Panc1 (cell line): ENCODE data around the gene ARFGAP2. TPM values are rescaled to one million over a fixed set of nuclear protein-coding genes. Genes with fewer than 3 reads are reported as not detected.

ENCODE experiments used
- ATAC-seq: fragments of 200-7000 bp; cut with Tn5 transposase; 2 replicates; pipeline ENCODE4 v1.9.1; 2020; ENCODE audit warnings: mild to moderate bottlenecking, moderate library complexity
- BruUV-seq: library from RNA; stranded (reverse); fragments of 400-500 nt; replicated peaks from 2 replicates; lab custom pipeline; 2021; lab: Mats Ljungman, UMichigan
- CTCF ChIA-PET: fragments of 300-600 bp; sonication (Branson Sonifier 250); formaldehyde crosslinking; loops from one replicate; lab custom pipeline; 2022; ENCODE audit warnings: antibody characterized with exemption; lab: Charles Lee
- POLR2A ChIA-PET: fragments of 300-600 bp; sonication (Branson Sonifier 250); formaldehyde crosslinking; loops from one replicate; lab custom pipeline; 2022; ENCODE audit warnings: antibody characterized with exemption; lab: Charles Lee
- DNase-seq: peaks from one replicate; pipeline ENCODE4 v3.0.0-alpha.2; 2010; ENCODE audit warnings: low read depth, low spot score
- H3K27ac ChIP-seq: 2 replicates; pipeline ENCODE4 v1.5.1; 2011; ENCODE audit warnings: mild to moderate bottlenecking, low read length, inconsistent platforms
- H3K27me3 ChIP-seq: fragments of 200-500 bp; sonication (Bioruptor generic); 2 replicates; pipeline ENCODE4 v1.6.0; 2014; ENCODE audit warnings: low read length, inconsistent platforms; ENCODE audit not compliant: control insufficient read depth, insufficient read depth
- H3K36me3 ChIP-seq: fragments of 200-500 bp; sonication (Bioruptor generic); 2 replicates; pipeline ENCODE4 v1.5.1; 2014; ENCODE audit warnings: inconsistent platforms, mild to moderate bottlenecking, low read length, moderate library complexity; ENCODE audit not compliant: control insufficient read depth, insufficient read depth
- H3K4me1 ChIP-seq: 2 replicates; pipeline ENCODE4 v1.5.1; 2011; ENCODE audit warnings: inconsistent platforms, mild to moderate bottlenecking, low read length, moderate library complexity; ENCODE audit not compliant: control insufficient read depth, insufficient read depth
- H3K4me3 ChIP-seq, 2 experiments: 2 replicates each; pipeline ENCODE4 v1.5.1; 2011 to 2012; ENCODE audit warnings: low read depth in 2 of 2, low read length in 2 of 2, mild to moderate bottlenecking in 2 of 2, inconsistent platforms in 1 of 2, moderate library complexity in 1 of 2
- H3K9me3 ChIP-seq: fragments of 200-500 bp; sonication (Bioruptor generic); 2 replicates; pipeline ENCODE4 v1.5.1; 2014; ENCODE audit warnings: low read depth, mild to moderate bottlenecking, inconsistent platforms, low read length, moderate library complexity; ENCODE audit not compliant: control insufficient read depth, insufficient read depth
- CTCF ChIP-seq: fragments of 450-650 bp; IDR thresholded peaks from 2 replicates; pipeline ENCODE4 v1.5.1; 2017; ENCODE audit warnings: mild to moderate bottlenecking
- POLR2AphosphoS5 ChIP-seq: IDR thresholded peaks from 2 replicates; pipeline ENCODE4 v1.6.1; 2012; ENCODE audit warnings: mild to moderate bottlenecking, low read depth, low read length, moderate library complexity
- SIN3A ChIP-seq: IDR thresholded peaks from 2 replicates; pipeline ENCODE4 v1.6.1; 2012; ENCODE audit warnings: low read depth, mild to moderate bottlenecking, low read length, moderate library complexity, borderline replicate concordance; ENCODE audit not compliant: insufficient read depth
- TCF7L2 ChIP-seq: IDR thresholded peaks from 2 replicates; pipeline ENCODE4 v1.6.1; 2011; ENCODE audit warnings: mild to moderate bottlenecking, low read depth, low read length, inconsistent platforms
- in situ Hi-C: cut with HindIII; loops from 2 replicates; pipeline ENCODE4 v1.10.0; 2016; ENCODE audit warnings: low sequenced_read_pairs, low pct_unique_long_range_greater_than_20kb
- intact Hi-C: fragments of 100-400 bp; cut with micrococcal nuclease; formaldehyde crosslinking; loops from one replicate; pipeline ENCODE4 v1.10.0; 2022; ENCODE audit not compliant: unreplicated experiment
- total RNA-seq: library from RNA; stranded (reverse); gene quantifications from one replicate; pipeline ENCODE4 v1.2.1, GENCODE V29; 2021; ENCODE audit not compliant: unreplicated experiment
- TF ChIP-seq, protein P1 (sequence below), 2 experiments: IDR thresholded peaks; 2 replicates each; pipeline ENCODE4 v1.6.1; 2011 to 2012; ENCODE audit warnings: low read depth in 2 of 2, control low read depth in 1 of 2, low read length in 1 of 2, mild to moderate bottlenecking in 1 of 2, moderate library complexity in 1 of 2; ENCODE audit not compliant: insufficient read depth in 1 of 2

The ARFGAP2 gene
- total RNA-seq, 1 experiment from 2014 or later: 61.4 TPM

GRCh38 chr11:47213950-47214565 lies 37.4 kb upstream of the ARFGAP2 start:
- peaks cover 16% of the 10 kb centered on the region for H3K4me1 ChIP-seq
- BruUV-seq: TSS peak; percentile 93
- H3K4me3 ChIP-seq: peak overlapping the region; percentile 83 to 97
- ChIA-PET POLR2A (interaction anchor here (0.5 to 1.3 kb wide), 14 partner anchors 9 to 535 kb away, joined by 3 to 11 read pairs (median 5); no protein-coding TSS in a partner anchor), CTCF (interaction anchor here (0.6 to 1.4 kb wide), 5 partner anchors 35 to 141 kb away, joined by 3 to 5 read pairs (median 3); no protein-coding TSS in a partner anchor)
- in situ Hi-C loops (no loop called here), intact Hi-C loops (no loop called here)
- H3K27me3 ChIP-seq: no peaks in the 10 kb centered on the region
- ATAC-seq (peak; percentile 94), DNase-seq (peak; percentile 73)
- no peaks in the 10 kb centered on the region for H3K9me3 ChIP-seq
- TF ChIP-seq TCF7L2: peak; percentile 59; the same call in 1 of the 2 replicates
- TF ChIP-seq, protein P1, sequence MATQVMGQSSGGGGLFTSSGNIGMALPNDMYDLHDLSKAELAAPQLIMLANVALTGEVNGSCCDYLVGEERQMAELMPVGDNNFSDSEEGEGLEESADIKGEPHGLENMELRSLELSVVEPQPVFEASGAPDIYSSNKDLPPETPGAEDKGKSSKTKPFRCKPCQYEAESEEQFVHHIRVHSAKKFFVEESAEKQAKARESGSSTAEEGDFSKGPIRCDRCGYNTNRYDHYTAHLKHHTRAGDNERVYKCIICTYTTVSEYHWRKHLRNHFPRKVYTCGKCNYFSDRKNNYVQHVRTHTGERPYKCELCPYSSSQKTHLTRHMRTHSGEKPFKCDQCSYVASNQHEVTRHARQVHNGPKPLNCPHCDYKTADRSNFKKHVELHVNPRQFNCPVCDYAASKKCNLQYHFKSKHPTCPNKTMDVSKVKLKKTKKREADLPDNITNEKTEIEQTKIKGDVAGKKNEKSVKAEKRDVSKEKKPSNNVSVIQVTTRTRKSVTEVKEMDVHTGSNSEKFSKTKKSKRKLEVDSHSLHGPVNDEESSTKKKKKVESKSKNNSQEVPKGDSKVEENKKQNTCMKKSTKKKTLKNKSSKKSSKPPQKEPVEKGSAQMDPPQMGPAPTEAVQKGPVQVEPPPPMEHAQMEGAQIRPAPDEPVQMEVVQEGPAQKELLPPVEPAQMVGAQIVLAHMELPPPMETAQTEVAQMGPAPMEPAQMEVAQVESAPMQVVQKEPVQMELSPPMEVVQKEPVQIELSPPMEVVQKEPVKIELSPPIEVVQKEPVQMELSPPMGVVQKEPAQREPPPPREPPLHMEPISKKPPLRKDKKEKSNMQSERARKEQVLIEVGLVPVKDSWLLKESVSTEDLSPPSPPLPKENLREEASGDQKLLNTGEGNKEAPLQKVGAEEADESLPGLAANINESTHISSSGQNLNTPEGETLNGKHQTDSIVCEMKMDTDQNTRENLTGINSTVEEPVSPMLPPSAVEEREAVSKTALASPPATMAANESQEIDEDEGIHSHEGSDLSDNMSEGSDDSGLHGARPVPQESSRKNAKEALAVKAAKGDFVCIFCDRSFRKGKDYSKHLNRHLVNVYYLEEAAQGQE (IDR thresholded peaks at IDR 0.05; ENCODE audit: insufficient read depth in 1 of 2, low read depth in 2 of 2, low read length in 1 of 2): no peak
- TF ChIP-seq POLR2AphosphoS5: peak; percentile 88
- peaks cover 2% of the 10 kb centered on the region; the same call in 1 of the 2 replicates for H3K36me3 ChIP-seq
- peak overlapping the region; percentile 88 for H3K27ac ChIP-seq

DNA sequence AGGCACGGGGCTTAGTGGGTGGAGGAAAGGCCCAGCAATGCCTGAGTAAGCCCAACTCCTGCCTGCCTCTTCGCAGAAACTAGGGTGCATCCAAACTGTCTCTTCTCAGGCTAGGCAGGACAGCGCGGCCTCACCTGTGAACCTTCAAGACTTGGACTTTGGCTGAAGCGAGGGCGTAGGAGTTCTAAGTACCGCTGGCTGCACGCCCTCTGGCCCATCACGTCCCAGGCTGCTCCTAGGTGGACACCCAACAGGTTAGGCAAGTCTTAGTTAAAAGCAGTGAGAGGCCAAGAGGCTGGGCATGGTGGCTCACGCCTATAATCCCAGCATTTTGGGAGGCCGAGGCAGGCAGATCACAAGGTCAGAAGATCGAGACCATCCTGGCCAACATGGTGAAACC lies 36.3 kb upstream of the ARFGAP2 start:
- DNase-seq: no peak
- Histone ChIP-seq H3K4me1 (peaks cover 11% of the 10 kb centered on the region), H3K4me3 (no peak overlapping the region), H3K36me3 (no peaks in the 10 kb centered on the region; the same call in 1 of the 2 replicates), H3K9me3 (no peaks in the 10 kb centered on the region), H3K27ac (no peak overlapping the region), H3K27me3 (no peaks in the 10 kb centered on the region)
- in situ Hi-C loops: no loop called here
- intact Hi-C loops: no loop called here
- CTCF ChIA-PET: no interaction called here
- POLR2A ChIA-PET: no interaction called here
- TF ChIP-seq TCF7L2 (no peak), POLR2AphosphoS5 (no peak), CTCF (no peak), SIN3A (no peak)
- TF ChIP-seq, protein P1 (IDR thresholded peaks at IDR 0.05; ENCODE audit: insufficient read depth in 1 of 2, low read depth in 2 of 2, low read length in 1 of 2): no peak
- no TSS peak for BruUV-seq
- ATAC-seq: no peak
